H9 (cell line): ENCODE measurements around the gene ATP5F1B. TPM values are rescaled to one million over a fixed set of nuclear protein-coding genes. Genes with fewer than 3 reads are reported as not detected.

Experiments used
- DNase-seq: peaks from one replicate; pipeline ENCODE4 v3.0.0-alpha.2; 2017
- H2AFZ ChIP-seq: one replicate; pipeline ENCODE4 v1.6.1; 2013; ENCODE audit warnings: mild to moderate bottlenecking, low read length, control low read depth, moderate library complexity
- H2AK5ac ChIP-seq: 2 replicates; pipeline ENCODE4 v1.6.1; 2013; ENCODE audit warnings: low read length, control low read depth, mixed read lengths; ENCODE audit not compliant: insufficient read length
- H2BK120ac ChIP-seq: one replicate; pipeline ENCODE4 v1.6.1; 2013; ENCODE audit warnings: low read depth, mild to moderate bottlenecking, low read length, control low read depth, inconsistent platforms; ENCODE audit not compliant: poor library complexity, severe bottlenecking
- H2BK12ac ChIP-seq: 2 replicates; pipeline ENCODE4 v1.6.1; 2013; ENCODE audit warnings: low read length, control low read depth, mixed read lengths, low read depth; ENCODE audit not compliant: insufficient read length
- H2BK15ac ChIP-seq: 2 replicates; pipeline ENCODE4 v1.6.1; 2013; ENCODE audit warnings: low read depth, low read length, control low read depth
- H2BK20ac ChIP-seq: one replicate; pipeline ENCODE4 v1.6.1; 2013; ENCODE audit warnings: low read depth, mild to moderate bottlenecking, low read length, control low read depth, inconsistent platforms; ENCODE audit not compliant: poor library complexity, severe bottlenecking
- H2BK5ac ChIP-seq: 2 replicates; pipeline ENCODE4 v1.6.1; 2013; ENCODE audit warnings: low read length, control low read depth, mixed read lengths; ENCODE audit not compliant: insufficient read length
- H3K14ac ChIP-seq: 2 replicates; pipeline ENCODE4 v1.6.1; 2013; ENCODE audit warnings: low read length, control low read depth; ENCODE audit not compliant: insufficient read depth
- H3K18ac ChIP-seq: 2 replicates; pipeline ENCODE4 v1.6.1; 2013; ENCODE audit warnings: low read depth, mild to moderate bottlenecking, mixed read lengths, low read length, control low read depth; ENCODE audit not compliant: insufficient read length
- H3K23ac ChIP-seq: 2 replicates; pipeline ENCODE4 v1.6.1; 2013; ENCODE audit warnings: low read length, control low read depth, mixed read lengths, low read depth; ENCODE audit not compliant: insufficient read length
- H3K23me2 ChIP-seq: 2 replicates; pipeline ENCODE4 v1.6.1; 2013; ENCODE audit warnings: low read depth, mild to moderate bottlenecking, mixed read lengths, low read length, control low read depth; ENCODE audit not compliant: insufficient read length, poor library complexity, severe bottlenecking
- H3K27ac ChIP-seq: 2 replicates; pipeline ENCODE4 v1.5.1; 2013; ENCODE audit warnings: low read length, control low read depth, mixed read lengths, low read depth; ENCODE audit not compliant: insufficient read length
- H3K27me3 ChIP-seq: 2 replicates; pipeline ENCODE4 v1.6.1; 2013; ENCODE audit warnings: low read length, control low read depth, inconsistent platforms; ENCODE audit not compliant: insufficient read depth
- H3K4ac ChIP-seq: 2 replicates; pipeline ENCODE4 v1.6.1; 2013; ENCODE audit warnings: low read depth, mild to moderate bottlenecking, control low read depth, inconsistent platforms, low read length, moderate library complexity
- H3K4me1 ChIP-seq: 2 replicates; pipeline ENCODE4 v1.6.1; 2013; ENCODE audit warnings: low read length, control low read depth, inconsistent platforms; ENCODE audit not compliant: insufficient read depth
- H3K4me2 ChIP-seq: 2 replicates; pipeline ENCODE4 v1.6.1; 2013; ENCODE audit warnings: low read length, control low read depth, mixed read lengths; ENCODE audit not compliant: insufficient read length, insufficient read depth
- H3K56ac ChIP-seq: 2 replicates; pipeline ENCODE4 v1.6.1; 2013; ENCODE audit warnings: low read depth, mild to moderate bottlenecking, mixed read lengths, low read length, control low read depth; ENCODE audit not compliant: insufficient read length
- H3K79me1 ChIP-seq: 2 replicates; pipeline ENCODE4 v1.6.1; 2013; ENCODE audit warnings: low read depth, mild to moderate bottlenecking, moderate library complexity, low read length, control low read depth, inconsistent platforms; ENCODE audit not compliant: insufficient read depth, poor library complexity, severe bottlenecking
- H3K79me2 ChIP-seq: 2 replicates; pipeline ENCODE4 v1.6.1; 2013; ENCODE audit warnings: low read length, control low read depth, inconsistent platforms; ENCODE audit not compliant: insufficient read depth
- H3K9ac ChIP-seq: 2 replicates; pipeline ENCODE4 v1.6.1; 2013; ENCODE audit warnings: low read length, control low read depth, mixed read lengths; ENCODE audit not compliant: insufficient read length; ENCODE audit errors: extremely low read depth
- H3K9me3 ChIP-seq: one replicate; pipeline ENCODE4 v1.6.1; 2013; ENCODE audit warnings: low read depth, low read length, inconsistent platforms; ENCODE audit not compliant: control insufficient read depth
- H3T11ph ChIP-seq: one replicate; pipeline ENCODE4 v1.6.1; 2013; ENCODE audit warnings: mild to moderate bottlenecking, low read length, control low read depth, inconsistent platforms
- H4K20me1 ChIP-seq: one replicate; pipeline ENCODE4 v1.6.1; 2013; ENCODE audit not compliant: control insufficient read depth, insufficient read length, insufficient read depth
- H4K5ac ChIP-seq: 2 replicates; pipeline ENCODE4 v1.6.1; 2013; ENCODE audit warnings: low read depth, mild to moderate bottlenecking, mixed read lengths, low read length, control low read depth; ENCODE audit not compliant: insufficient read length
- H4K8ac ChIP-seq: replicated peaks from 2 replicates; pipeline ENCODE4 v1.6.1; 2013; ENCODE audit warnings: low read length, control low read depth, mixed read lengths, low read depth; ENCODE audit not compliant: insufficient read length
- H4K91ac ChIP-seq: 2 replicates; pipeline ENCODE4 v1.6.1; 2013; ENCODE audit warnings: low read depth, mild to moderate bottlenecking, moderate library complexity, mixed read lengths, low read length, control low read depth; ENCODE audit not compliant: insufficient read length
- H3K27ac Mint-ChIP-seq, 3 experiments: 2 replicates in 2 of 3; 3 replicates in 1 of 3; pipeline ENCODE4 v1.8.0; 2020 to 2021; ENCODE audit warnings: mixed read lengths in 3 of 3, mild to moderate bottlenecking in 1 of 3, moderate library complexity in 1 of 3
- H3K27me3 Mint-ChIP-seq: 2 replicates; pipeline ENCODE4 v1.8.0; 2021; ENCODE audit warnings: low read depth, mild to moderate bottlenecking, moderate library complexity, mixed read lengths
- H3K36me3 Mint-ChIP-seq, 3 experiments: 2 replicates in 2 of 3; 3 replicates in 1 of 3; pipeline ENCODE4 v1.8.0; 2020 to 2021; ENCODE audit warnings: low read depth in 3 of 3, mixed read lengths in 3 of 3; ENCODE audit not compliant: insufficient read depth in 1 of 3
- H3K4me1 Mint-ChIP-seq, 2 experiments: 2 replicates each; pipeline ENCODE4 v1.8.0; 2020; ENCODE audit warnings: mixed read lengths in 2 of 2
- H3K4me3 Mint-ChIP-seq, 2 experiments: 2 replicates in 1 of 2; 3 replicates in 1 of 2; pipeline ENCODE4 v1.8.0; 2020 to 2021; ENCODE audit warnings: mild to moderate bottlenecking in 2 of 2, mixed read lengths in 2 of 2, moderate library complexity in 1 of 2
- H3K9me3 Mint-ChIP-seq, 2 experiments: 2 replicates in 1 of 2; 3 replicates in 1 of 2; pipeline ENCODE4 v1.8.0; 2020; ENCODE audit warnings: mild to moderate bottlenecking in 2 of 2, mixed read lengths in 2 of 2, moderate library complexity in 1 of 2
- CTCF ChIP-seq: fragments of 200-600 bp; sonication (generic); conservative IDR thresholded peaks from 3 replicates; pipeline ENCODE4 v1.8.0; 2021; ENCODE audit warnings: antibody characterized with exemption, mild to moderate bottlenecking
- WGBS: extraction: QIAGEN DNeasy Blood & Tissue Kit; methylation state at CpG from one replicate; pipeline ENCODE4 v1.1.7; 2013; ENCODE audit warnings: missing lambda C conversion rate, low lambda C conversion rate, mixed read lengths; ENCODE audit not compliant: insufficient read length; ENCODE audit errors: extremely low coverage; 5-methylcytosine and 5-hydroxymethylcytosine counted together
- total RNA-seq: library from RNA; stranded (reverse); gene quantifications from 2 replicates; pipeline ENCODE4 v1.2.1, GENCODE V29; 2021

ATP5F1B gene
- total RNA-seq, 1 experiment from 2014 or later: 927 TPM

- H3K9ac ChIP-seq: no peak overlapping the region
- no peak overlapping the region for H2BK12ac ChIP-seq
- TF ChIP-seq CTCF: no peak
- DNase-seq: no peak
- no peak overlapping the region for H2BK120ac ChIP-seq
- Mint-ChIP-seq H3K36me3 (peaks cover 9 to 17% (median 11%) of the 10 kb centered on the region in 3 experiments; a peak in 6 of 7 replicates), H3K27me3 (no peaks in the 10 kb centered on the region), H3K4me1 (peaks cover 70 to 74% of the 10 kb centered on the region in 2 experiments), H3K27ac (peak overlapping the region; percentile 91 to 99 (median 98)), H3K9me3 (peaks cover 0 to 6% of the 10 kb centered on the region in 2 experiments; a peak in 1 of 5 replicates), H3K4me3 (peak overlapping the region; percentile 92 to 95)
- no CpG with 5 or more reads among the region's 12 CpGs for WGBS
- no peak overlapping the region for H2BK15ac ChIP-seq
- H3K27ac ChIP-seq: no peak overlapping the region
- H3K23ac ChIP-seq: no peak overlapping the region
- no peak overlapping the region for H4K91ac ChIP-seq
- no peak overlapping the region for H3K14ac ChIP-seq
- no peak overlapping the region for H2BK5ac ChIP-seq
- H3K79me2 ChIP-seq: peaks cover 4% of the 10 kb centered on the region; the same call in 1 of the 2 replicates
- peak overlapping the region; percentile 90 for H3K4me2 ChIP-seq
- H3K9me3 ChIP-seq: no peaks in the 10 kb centered on the region
- H2AFZ ChIP-seq: no peak overlapping the region
- H2AK5ac ChIP-seq: no peak overlapping the region
- no peak overlapping the region for H2BK20ac ChIP-seq
- no peaks in the 10 kb centered on the region for H4K20me1 ChIP-seq
- no peak overlapping the region for H4K8ac ChIP-seq
- no peak overlapping the region for H3K18ac ChIP-seq
- peaks cover 33% of the 10 kb centered on the region for H3K23me2 ChIP-seq
- no peaks in the 10 kb centered on the region for H3K27me3 ChIP-seq
- no peak overlapping the region for H3K56ac ChIP-seq
- no peaks in the 10 kb centered on the region for H3K79me1 ChIP-seq
- no peak overlapping the region for H3T11ph ChIP-seq
- no peak overlapping the region for H3K4ac ChIP-seq
- no peak overlapping the region for H4K5ac ChIP-seq
- H3K4me1 ChIP-seq: peaks cover 14% of the 10 kb centered on the region; the same call in 1 of the 2 replicates
These were observed 12.1 kb downstream of the ATP5F1B start for GRCh38 chr12:56633468-56634241.
